NCI-H748 treated with DMSO at 0.1 percent for 48 hours (cell line): ENCODE data around the gene TANC1.
"Not testable (repeated sequence)": the region's sequence is repeated elsewhere in the genome, so short reads cannot be mapped to it uniquely, and the experiment has no call there.

Source experiments
- DNase-seq: peaks from one replicate; lab custom pipeline; 2025; lab: John Stamatoyannopoulos, UW

The TANC1 gene

DNA sequence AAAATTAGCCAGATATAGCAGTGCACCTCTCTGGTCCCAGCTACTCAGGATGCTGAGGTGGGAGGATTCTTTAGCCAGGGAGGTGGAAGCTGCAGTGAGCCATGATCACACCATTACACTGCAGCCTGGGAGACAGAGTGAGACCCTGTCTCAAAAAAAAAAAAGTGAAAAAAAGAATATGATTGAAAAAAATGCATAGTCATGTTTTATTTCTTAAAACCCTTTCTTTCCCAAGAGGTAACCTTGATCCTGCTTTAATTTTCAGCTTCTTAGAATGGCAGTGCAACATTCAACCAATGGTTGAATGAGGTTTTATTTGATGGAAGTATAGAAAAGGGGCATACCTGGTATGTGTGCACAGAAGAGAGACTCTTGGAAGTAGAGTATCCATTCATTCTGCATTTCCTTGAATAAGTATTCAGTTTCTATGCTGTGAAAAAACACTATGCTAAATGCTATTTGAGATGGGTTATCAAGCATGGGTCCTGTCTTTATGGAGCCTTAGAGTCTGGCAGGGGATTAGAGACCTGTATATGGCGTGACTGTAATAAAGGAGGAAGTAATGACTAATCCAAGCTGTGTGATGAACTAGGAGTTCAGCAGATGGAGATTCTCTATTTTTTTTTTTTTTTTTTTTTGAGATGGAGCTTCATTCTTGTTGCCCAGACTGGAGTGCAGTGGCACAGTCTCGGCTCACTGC is 171.8 kb downstream of the TANC1 start:
- no peak for DNase-seq

DNA sequence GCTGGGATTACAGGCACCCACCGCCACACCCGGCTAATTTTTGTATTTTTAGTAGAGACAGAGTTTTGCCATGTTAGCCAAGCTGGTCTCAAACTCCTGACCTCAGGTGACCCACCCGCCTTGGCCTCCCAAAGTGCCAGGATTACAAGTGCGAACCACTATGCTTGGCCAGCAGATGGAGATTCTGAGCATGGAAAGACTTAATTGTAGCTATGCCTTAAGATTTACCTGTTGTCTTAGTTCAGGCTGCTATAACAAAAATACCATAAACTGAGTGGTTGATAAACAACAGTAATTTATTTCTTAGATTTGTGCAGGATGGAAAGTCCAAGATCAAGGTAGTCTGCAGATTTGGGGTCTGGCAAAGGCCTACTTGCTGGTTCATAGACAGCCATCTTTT is 172.4 kb downstream of the TANC1 start:
- DNase-seq: not testable (repeated sequence)

- DNase-seq: no peak
These were observed 176.6 kb downstream of the TANC1 start for GRCh38 chr2:159144776-159145614.

DNA sequence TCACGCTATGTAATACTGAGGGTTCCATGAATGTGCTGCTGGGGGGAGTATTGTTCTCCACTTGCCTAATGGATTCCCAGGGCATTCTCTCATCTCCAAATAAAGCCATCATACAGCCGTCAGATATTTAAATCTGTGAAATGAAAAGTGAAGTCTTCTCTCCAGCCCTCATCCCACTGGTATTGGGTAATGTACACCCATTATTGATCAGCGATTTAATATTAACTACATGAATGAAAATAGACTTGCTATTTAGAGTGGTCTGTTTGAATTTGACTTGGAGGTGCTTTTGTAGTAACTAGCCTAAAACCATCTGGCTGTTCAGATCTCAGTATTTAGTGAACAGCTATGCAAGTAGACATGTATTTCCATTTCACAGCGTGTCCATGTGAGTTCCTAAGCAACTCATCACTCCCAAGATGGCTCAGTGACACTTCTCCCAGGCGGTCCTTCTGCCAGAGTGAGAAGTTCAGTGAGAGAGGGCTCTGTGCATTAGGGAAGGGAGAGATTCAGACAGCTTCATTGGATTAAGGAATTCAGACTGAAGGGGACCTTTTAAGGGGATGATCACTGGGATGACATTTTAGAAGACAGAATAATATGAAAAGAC is 177.4 kb downstream of the TANC1 start:
- DNase-seq: no peak

- DNase-seq: no peak
These were observed 178.7 kb downstream of the TANC1 start for GRCh38 chr2:159146996-159147666.

DNA sequence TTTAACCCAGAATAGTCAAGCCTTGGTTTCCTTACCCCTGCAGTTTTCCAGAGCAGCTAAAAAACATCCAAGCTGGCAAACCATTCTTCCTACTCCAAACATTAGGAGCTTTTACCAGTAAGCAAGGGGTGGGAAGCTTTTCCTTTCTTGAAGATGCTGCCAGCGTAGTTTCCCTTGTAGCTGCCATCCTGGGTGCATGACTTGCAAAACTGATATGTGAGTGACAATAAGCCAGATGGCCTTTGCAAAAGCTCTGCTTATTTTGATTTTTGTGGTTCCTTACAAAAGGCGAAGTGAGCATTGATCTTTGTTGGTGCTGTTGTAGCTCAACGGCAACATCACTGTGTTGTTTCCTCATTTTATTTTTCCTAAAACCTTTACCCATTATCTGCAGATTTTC is 179.2 kb downstream of the TANC1 start:
- DNase-seq: no peak

DNA sequence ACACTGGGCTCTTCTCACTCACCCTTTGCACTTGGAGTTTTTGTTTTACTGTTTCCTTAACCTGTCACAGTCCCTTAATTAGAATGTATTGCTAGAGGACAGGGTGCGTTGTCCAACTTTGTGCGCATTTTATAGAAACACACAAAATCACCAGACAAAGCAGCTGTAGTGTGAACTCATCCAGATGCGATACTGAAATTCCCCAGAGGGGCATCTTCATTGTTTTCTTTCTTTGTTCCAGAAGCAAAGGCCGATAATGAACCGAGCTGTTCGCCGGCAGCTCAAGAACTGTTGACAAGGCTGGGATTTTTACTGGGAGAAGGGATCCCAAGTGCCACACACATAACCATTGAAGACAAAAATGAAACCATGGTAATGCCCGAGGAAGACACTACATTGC is 180.5 kb downstream of the TANC1 start:
- no peak for DNase-seq

DNA sequence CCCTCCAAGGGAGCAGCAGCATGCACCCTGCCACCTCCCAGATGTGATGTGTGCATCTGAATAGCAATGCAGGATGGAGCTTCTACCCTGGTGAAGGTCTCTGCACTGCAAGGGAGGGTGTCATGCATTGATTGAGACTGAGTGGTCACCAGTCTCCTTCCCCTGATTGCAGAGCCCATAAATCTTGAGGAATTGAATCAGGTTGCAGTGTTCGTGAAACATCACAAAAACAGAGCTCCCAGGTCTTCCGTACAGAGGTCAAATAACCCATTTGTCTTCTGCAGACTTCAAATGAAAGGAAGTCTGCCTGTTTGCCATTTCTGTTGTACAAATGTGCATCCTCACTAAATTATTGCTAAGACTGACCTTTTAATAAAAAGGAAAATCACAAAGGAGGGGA is 181.3 kb downstream of the TANC1 start:
- DNase-seq: no peak

DNA sequence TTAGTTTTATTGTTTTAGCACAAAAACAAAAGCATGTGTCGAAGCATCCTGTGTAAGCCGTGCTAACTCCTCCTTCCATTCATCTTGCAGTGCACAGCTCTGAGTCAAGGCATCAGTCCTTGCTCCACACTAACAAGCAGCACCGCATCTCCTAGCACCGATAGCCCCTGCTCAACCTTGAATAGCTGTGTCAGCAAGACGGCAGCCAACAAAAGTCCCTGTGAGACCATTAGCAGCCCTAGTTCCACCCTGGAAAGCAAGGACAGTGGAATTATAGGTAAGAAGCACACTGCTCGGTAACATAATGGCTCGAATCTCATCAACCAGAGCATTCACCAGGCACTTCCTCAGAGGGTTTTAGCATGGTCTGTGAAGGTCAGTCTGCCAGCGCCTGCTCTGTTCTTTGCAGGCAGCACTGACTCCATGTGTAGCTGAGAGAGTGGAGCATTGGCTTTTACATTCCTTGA is 181.9 kb downstream of the TANC1 start:
- no peak for DNase-seq

DNA sequence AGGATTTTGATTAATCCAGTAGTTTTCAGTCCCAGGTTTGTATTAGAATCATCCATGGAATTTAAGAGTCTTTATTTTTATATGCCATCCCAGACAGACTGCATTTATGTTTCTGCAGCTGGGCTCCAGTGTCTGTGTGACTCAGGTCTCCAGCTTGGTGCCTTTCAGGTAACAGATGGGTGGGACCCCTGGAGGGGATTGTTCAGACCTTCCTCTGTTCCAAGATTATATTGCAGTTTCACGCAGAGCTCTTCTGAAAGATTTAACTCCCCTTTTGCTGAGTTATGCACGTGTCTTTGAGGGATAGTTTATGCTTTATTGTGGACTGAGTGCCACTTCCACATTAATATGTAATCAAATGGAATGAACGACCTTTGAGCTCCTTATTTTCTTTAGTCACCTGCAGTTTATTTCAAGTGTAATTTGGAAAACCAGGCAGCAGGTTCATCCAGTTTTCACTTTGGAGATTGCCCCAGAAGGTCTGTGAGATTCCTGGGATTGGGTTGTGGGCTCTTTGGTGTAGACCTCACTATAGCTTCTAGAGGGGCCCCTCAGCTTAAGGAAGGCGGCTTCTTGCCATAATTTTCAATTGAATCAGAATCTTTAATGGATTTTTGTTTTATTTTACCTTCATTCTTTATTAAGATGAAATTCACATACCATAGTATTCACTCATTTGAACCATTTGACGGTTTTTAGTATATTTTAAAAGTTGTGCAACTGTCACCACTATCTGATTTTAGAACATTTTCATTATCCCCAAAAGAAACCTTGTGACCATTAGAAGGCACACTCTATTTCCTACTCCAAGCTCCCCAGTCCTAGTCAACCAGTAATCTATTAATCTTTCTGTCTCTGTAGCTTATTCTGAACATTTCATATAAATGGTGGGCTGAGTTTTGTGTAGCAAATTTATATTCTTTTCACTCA is 183.0 kb downstream of the TANC1 start:
- DNase-seq: no peak

- DNase-seq: no peak
These were observed 183.8 kb downstream of the TANC1 start for GRCh38 chr2:159152128-159152778.

DNA sequence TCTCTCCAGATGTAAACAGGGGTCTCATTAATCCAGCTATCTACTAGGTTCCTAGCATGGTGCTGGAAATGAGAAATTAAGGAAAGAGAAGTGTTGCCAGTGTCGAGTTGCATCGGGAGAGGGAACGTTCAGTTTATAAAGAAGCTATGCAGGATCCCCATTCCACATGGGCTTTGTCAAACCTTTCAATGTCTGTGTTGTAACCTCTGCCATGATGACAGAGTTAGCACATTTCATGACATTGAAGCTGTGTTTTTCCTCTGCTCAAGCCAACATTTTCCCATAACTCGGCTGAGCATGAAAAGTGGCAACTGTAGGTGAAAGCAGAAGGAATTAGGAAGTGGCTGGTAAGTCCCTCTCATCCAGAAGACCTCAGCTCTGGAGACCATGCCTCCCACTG is 184.6 kb downstream of the TANC1 start:
- no peak for DNase-seq

DNA sequence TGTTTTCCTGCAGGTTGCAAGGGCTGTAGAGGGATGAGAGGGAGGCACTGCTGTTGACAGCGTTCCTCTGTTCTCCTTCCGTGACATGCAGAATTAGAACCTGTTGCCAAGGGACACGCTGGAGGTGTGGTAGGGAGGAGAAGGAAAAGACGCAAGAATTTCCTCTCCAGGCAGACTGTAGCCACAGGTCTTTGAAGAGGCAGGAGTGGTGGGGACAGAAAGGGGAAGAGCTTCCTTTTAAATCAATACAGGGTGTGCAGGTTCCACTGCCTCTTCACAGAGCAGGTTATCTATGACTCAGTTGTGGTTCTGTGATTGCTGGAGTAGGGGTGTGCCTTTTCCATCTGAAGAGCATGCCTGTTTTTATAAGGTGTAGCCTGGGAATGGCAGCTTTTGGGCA is 185.0 kb downstream of the TANC1 start:
- no peak for DNase-seq

DNA sequence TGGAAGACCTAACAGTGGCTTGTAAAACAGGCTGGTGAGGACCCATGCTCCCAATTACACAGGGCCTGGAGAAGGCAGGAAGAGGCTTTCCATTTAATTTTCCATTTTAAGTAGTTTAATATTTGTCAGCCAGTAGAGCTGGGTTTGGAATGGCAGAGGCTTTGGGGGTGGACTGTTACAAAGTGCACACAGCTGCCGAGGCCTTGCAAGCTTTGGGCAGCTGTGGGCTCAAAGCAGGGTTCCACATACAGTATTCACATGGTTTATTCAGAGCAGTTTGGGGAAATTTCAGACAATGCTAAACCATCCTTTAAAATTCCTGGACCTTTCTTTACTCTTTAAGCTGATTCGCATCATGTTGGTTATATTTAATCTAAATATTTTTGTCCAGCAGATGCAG is 185.5 kb downstream of the TANC1 start:
- DNase-seq: no peak

- no peak for DNase-seq
These were observed 185.9 kb downstream of the TANC1 start for GRCh38 chr2:159154366-159154765.

DNA sequence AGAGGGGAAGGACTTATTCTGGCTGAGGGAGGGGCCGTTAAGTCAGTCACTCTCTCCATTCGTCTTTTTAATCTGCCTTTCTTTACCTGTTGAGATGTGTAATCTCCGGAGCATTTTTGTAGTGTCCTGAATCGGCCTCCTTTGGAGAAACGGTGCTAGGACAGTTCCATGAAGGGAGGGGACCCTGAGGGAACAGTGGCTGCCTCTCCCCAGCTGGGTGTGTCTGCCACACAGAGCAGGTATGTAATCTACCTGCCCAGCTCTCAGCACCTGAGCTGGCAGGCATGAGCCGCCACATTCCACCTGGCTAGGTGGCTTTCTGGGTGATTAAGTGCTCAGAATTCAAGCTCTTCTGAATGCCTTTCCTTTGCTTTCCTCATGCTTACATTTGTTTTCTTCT is 186.9 kb downstream of the TANC1 start:
- no peak for DNase-seq

GRCh38 chr2:159155791-159156190 is 187.4 kb downstream of the TANC1 start:
- no peak for DNase-seq

- no peak for DNase-seq
These were observed 188.4 kb downstream of the TANC1 start for GRCh38 chr2:159156834-159157233.

- no peak for DNase-seq
These were observed 189.1 kb downstream of the TANC1 start for GRCh38 chr2:159157361-159158209.

- no peak for DNase-seq
These were observed 192.0 kb downstream of the TANC1 start for GRCh38 chr2:159160412-159160811.
